ENCODE measurements around the gene TMEM151B.

TMEM151B gene

GRCh38 chr6:44223319-44224028, 46.8 kb upstream of the TMEM151B start, which contains the start of gene SLC29A1:
TSS of gene SLC29A1 (plus strand) at chr6:44223595. CDS start at chr6:44227314, 3,719 bp downstream.
- DNase-seq (ENCODE audit: low read depth, low spot score): no peak
- peak; percentile 27 for TF ChIP-seq CTCF (IDR thresholded peaks at IDR 0.05; ENCODE audit: insufficient read depth, low read length, missing control alignments)
- POLR2A ChIA-PET: interaction anchor here (1.3 to 2.6 kb wide), 5 partner anchors 11 to 31 kb away, joined by 3 to 16 read pairs (median 3); partner anchors contain the start of gene HSP90AB1
- CTCF ChIA-PET: interaction anchor here (0.9 to 8.2 kb wide), 11 partner anchors 11 to 114 kb away, joined by 3 to 175 read pairs (median 3); partner anchors contain the start of gene HSP90AB1
- peak within 1 kb of the TSS; percentile 63 for H3K4me3 ChIP-seq (ENCODE audit: low read depth, low read length)

- POLR2A ChIA-PET: interaction anchor here (1.0 to 2.6 kb wide), 5 partner anchors 10 to 32 kb away, joined by 3 to 16 read pairs (median 3); partner anchors contain the start of gene HSP90AB1
- no peak for TF ChIP-seq CTCF (IDR thresholded peaks at IDR 0.05; ENCODE audit: insufficient read depth, low read length, missing control alignments)
- CTCF ChIA-PET: interaction anchor here (0.8 to 8.2 kb wide), 12 partner anchors 11 to 109 kb away, joined by 3 to 175 read pairs (median 5); partner anchors contain the start of genes HSP90AB1 and SLC35B2
- H3K4me3 ChIP-seq (ENCODE audit: low read depth, low read length): peak overlapping the region; percentile 63
- DNase-seq (ENCODE audit: low read depth, low spot score): no peak
Observed at GRCh38 chr6:44224029-44224964, 46.0 kb upstream of the TMEM151B start.

- no peak overlapping the region for H3K4me3 ChIP-seq (ENCODE audit: low read depth, low read length)
- DNase-seq (ENCODE audit: low read depth, low spot score): no peak
- POLR2A ChIA-PET: interaction anchor here (1.0 to 2.6 kb wide), 3 partner anchors 10 to 32 kb away, joined by 3 to 16 read pairs (median 6); partner anchors contain the start of gene HSP90AB1
- CTCF ChIA-PET: interaction anchor here (0.8 to 8.2 kb wide), 10 partner anchors 11 to 108 kb away, joined by 3 to 175 read pairs (median 5); partner anchors contain the start of genes HSP90AB1 and SLC35B2
- no peak for TF ChIP-seq CTCF (IDR thresholded peaks at IDR 0.05; ENCODE audit: insufficient read depth, low read length, missing control alignments)
Observed at GRCh38 chr6:44224965-44225305, 45.3 kb upstream of the TMEM151B start.

- ChIA-PET CTCF (interaction anchor here (1.0 to 8.2 kb wide), 3 partner anchors 10 to 53 kb away, joined by 4 to 175 read pairs (median 9); no protein-coding TSS in a partner anchor), POLR2A (interaction anchor here (1.0 kb wide), 1 partner anchor 21 kb away, joined by 4 read pairs; the partner anchor contains the start of gene HSP90AB1)
- H3K4me3 ChIP-seq (ENCODE audit: low read depth, low read length): no peak overlapping the region
- no peak for DNase-seq (ENCODE audit: low read depth, low spot score)
- TF ChIP-seq CTCF (IDR thresholded peaks at IDR 0.05; ENCODE audit: insufficient read depth, low read length, missing control alignments): no peak
Observed at GRCh38 chr6:44225579-44226325, 44.5 kb upstream of the TMEM151B start.

- POLR2A ChIA-PET: interaction anchor here (1.0 kb wide), 1 partner anchor 20 kb away, joined by 4 read pairs; the partner anchor contains the start of gene HSP90AB1
- CTCF ChIA-PET: interaction anchor here (1.0 to 8.2 kb wide), 3 partner anchors 8 to 14 kb away, joined by 3 to 175 read pairs (median 4); no protein-coding TSS in a partner anchor
- DNase-seq (ENCODE audit: low read depth, low spot score): no peak
- TF ChIP-seq CTCF (IDR thresholded peaks at IDR 0.05; ENCODE audit: insufficient read depth, low read length, missing control alignments): no peak
- H3K4me3 ChIP-seq (ENCODE audit: low read depth, low read length): no peak overlapping the region
Observed at GRCh38 chr6:44226368-44227147, 43.7 kb upstream of the TMEM151B start.
